Astrocyte (in vitro differentiated cells and primary cell): ENCODE measurements around the gene MAN1C1.

ENCODE experiments used
- CTCF ChIP-seq: IDR thresholded peaks from 2 replicates; pipeline ENCODE4 v1.5.1; 2011; ENCODE audit warnings: low read depth, mild to moderate bottlenecking, inconsistent platforms, low read length, moderate library complexity; ENCODE audit not compliant: insufficient read depth
- EZH2 ChIP-seq: IDR thresholded peaks from 2 replicates; pipeline ENCODE4 v1.6.1; 2012; ENCODE audit warnings: mild to moderate bottlenecking, low read length, inconsistent platforms; ENCODE audit not compliant: insufficient read depth

DNA sequence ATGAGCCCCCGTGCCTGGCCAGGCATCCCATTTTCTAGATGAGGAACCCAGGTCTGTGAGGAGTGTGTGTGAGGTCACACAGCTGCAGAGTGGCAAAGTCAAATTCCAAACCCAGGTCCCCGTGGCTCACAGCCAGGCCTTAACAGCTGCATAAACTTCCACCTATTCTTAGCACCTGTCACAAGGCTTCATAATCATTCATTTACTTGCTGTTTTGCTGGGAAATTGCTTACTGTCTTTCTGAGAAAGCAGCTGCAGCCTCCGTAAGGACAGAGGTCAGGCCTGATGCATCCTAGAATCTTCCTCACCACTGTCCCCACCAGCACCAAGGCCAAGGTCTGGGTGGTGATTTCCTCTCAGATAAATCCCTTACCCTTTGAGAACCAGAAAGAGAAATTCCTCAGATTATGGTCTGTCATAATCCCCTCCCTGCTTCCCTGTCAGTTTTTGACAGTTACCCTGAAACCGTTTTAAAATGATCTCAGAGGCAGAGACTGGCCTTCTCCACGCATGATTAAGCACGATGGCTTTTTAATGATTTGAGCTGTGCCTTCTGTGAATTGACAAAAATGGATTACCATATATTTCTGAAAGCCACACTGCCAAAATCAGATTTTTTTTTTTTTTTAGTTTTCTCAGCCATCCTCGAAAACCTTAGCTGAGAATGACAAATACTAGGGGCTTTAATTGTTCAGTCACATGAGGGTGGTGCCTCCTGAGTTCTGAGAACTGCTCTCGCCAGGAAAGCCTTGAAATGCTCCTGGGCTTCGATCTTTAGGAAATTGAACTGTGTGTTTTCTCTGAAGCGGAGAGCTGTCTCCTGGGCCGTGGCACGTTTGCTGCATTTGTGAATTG lies 113.4 kb downstream of the MAN1C1 start:
- TF ChIP-seq CTCF, result no peak
- TF ChIP-seq EZH2, result no peak
